HG03342 (cell line): ENCODE results near the gene HOXB7.

ENCODE experiments used
- ATAC-seq: cut with Tn5 transposase; IDR thresholded peaks from one replicate; pipeline ENCODE4 v1.9.1; 2021; ENCODE audit warnings: mild to moderate bottlenecking, moderate library complexity; ENCODE audit not compliant: unreplicated experiment

HOXB7 gene

GRCh38 chr17:48586355-48587258 is 24.2 kb downstream of the HOXB7 start:
- no peak for ATAC-seq

DNA sequence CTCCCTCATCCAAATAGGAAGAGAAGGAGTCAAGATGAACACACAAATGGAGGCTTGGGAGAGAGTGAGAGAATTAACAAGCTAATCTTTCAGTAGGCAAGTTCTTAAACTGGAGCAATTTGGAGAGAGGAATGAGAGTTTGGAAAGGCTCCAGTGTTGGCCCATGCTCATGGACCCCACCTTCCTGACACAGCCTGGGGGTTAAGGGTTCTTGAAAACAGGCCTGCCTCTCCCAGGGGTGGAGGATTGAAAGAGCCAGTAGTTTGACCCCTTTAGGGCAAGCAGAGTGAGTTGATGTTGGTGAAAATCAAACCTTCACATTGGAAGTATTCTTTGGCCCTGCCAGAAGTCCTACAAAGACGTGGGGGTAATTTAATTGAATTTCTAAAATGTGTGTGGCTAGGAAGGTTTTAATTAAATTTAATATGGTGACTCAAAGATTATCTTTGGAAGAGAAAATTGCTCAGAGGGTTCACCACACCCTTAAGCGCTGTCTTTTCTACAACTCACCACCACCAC is 26.5 kb downstream of the HOXB7 start:
- ATAC-seq = no peak

- ATAC-seq = no peak
These were observed 27.1 kb downstream of the HOXB7 start for GRCh38 chr17:48583708-48584222.

DNA sequence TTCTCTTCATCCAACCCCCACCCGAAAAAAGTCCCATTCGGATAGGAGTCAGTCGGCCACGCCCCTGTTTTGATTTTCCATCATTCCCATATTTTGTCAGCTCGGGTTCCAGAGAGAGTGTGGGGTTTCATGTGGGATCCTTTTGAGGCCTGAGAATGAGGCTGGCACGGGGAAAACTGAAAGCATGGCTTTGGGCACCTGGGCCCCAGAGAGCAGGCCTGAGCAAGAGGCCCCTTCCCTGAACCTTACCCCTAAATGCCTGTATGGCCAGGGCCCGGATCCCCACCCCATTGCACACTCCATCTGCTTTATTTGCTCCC is 28.1 kb downstream of the HOXB7 start:
- ATAC-seq = no peak

DNA sequence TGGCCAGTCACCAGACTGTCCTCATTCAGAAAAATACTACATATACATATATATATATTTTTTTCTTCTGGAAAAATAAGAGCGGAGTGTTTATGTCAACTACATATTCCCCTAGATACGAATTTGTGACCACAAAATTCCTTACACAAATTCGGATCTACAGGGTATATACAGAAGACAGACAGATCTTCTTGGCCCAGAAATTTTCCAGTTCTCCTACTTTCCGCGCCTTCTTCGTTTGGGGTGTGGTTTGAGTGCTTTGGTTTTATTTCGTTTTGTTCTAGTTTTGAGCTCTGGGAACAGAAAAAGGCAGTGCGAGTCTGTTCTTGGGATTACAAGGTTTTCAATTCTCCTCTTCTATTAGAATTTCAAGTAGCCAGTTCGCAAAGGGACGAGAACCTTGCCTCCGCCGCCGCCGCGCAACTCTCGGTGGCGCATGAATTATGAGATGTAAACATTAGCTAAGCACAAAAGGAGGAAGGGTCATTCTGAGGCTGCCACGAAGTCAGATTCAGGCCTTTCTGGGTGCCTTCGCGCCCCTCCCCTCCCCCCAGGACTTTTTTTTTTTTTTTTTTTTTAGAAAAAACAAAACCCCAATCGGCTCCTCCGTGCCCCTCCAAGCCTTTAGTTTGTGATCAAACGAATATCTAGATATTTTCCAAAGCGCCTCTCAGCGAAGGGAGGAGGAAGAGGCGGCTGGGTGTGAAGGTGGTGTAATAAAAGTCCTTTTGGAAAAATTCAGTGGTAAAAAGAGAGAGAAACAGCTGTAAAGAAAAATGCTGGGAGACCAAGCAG is 30.9 kb downstream of the HOXB7 start:
- ATAC-seq = no peak

GRCh38 chr17:48579471-48579759 is 31.4 kb downstream of the HOXB7 start:
- ATAC-seq = no peak

- no peak for ATAC-seq
These were observed 32.0 kb downstream of the HOXB7 start for GRCh38 chr17:48578616-48579470.

GRCh38 chr17:48577946-48578615 is 32.7 kb downstream of the HOXB7 start, which contains the start of gene HOXB4:
TSS of gene HOXB4 (minus strand) at chr17:48578350. CDS start at chr17:48578319, 31 bp downstream.
- no peak for ATAC-seq

GRCh38 chr17:48577330-48577945 is 33.4 kb downstream of the HOXB7 start:
- ATAC-seq = no peak

DNA sequence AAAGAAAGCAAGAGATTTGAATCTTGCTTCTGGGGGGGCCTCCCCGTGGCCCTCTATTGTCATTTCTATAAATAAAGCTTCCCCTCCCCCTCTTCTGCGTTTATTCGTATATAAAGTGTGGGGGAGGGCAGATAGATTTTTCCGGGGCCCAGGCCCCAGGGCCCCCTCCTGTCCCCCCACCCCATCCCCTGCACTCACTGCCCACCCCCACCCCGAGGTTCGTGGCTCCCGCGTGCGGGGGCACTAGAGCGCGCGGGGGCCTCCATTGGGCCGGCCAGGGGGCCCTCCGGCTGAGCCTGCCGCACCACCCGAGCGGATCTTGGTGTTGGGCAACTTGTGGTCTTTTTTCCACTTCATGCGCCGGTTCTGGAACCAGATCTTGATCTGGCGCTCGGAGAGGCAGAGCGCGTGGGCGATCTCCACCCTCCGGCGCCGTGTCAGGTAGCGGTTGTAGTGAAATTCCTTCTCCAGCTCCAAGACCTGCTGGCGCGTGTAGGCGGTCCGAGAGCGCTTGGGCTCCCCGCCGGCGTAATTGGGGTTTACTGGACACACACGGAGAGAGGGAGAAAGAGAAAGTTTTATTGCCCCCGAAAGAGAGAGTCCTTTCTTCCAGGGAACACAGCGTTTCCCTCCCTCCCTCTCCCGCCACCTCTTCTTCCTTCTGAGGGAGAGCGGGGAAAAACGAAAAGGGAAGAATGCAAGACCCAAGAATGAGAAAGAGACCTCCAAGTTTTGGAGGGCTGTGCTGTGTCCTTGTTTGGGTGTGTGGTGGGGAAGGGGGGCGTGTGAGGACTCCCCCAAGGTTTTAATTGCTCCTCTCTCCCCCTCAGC is 34.1 kb downstream of the HOXB7 start:
- ATAC-seq = no peak

- no peak for ATAC-seq
These were observed 34.9 kb downstream of the HOXB7 start for GRCh38 chr17:48575673-48576478.

GRCh38 chr17:48575066-48575582 is 35.7 kb downstream of the HOXB7 start:
- ATAC-seq = no peak

GRCh38 chr17:48574505-48575065 is 36.2 kb downstream of the HOXB7 start:
- ATAC-seq = no peak

- no peak for ATAC-seq
These were observed 38.9 kb downstream of the HOXB7 start for GRCh38 chr17:48571826-48572417.

DNA sequence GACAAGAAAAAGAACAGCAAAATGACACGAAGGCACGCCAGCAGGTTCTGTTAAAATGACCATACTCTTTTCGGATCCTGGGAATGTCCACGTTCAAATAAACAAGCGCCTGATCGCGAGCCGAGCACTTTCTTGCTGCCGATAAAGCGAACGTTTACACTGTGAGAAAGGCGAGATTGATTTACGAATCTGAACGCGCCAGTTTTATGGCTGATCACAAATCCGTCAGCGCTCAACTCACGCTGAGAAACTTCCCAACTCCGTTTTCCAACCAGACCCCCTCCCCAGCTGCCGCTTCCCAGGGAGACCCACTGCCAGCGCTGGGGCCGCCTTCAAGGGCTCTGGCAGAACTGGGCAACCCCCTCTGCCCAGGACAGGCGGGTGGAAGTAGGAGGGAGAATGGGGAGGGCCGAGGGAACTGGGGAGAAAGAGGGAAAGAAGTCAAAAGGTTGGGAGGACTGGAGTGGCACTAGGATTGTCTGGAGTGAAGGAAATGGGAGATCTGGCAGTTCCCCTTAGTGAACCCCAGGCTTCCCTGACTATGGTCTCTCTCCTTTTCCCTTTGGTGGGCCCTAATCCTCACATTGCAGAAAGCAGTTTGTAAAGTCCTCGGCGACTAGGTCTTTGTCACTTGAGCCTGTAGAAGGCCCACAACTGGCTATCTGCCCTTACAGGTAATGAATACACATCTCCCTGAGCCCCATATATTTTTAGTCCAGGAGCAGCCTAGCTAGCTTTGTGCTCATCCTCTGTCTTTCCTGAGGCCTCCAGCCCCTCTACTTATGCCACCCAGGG is 39.6 kb downstream of the HOXB7 start:
- no peak for ATAC-seq

DNA sequence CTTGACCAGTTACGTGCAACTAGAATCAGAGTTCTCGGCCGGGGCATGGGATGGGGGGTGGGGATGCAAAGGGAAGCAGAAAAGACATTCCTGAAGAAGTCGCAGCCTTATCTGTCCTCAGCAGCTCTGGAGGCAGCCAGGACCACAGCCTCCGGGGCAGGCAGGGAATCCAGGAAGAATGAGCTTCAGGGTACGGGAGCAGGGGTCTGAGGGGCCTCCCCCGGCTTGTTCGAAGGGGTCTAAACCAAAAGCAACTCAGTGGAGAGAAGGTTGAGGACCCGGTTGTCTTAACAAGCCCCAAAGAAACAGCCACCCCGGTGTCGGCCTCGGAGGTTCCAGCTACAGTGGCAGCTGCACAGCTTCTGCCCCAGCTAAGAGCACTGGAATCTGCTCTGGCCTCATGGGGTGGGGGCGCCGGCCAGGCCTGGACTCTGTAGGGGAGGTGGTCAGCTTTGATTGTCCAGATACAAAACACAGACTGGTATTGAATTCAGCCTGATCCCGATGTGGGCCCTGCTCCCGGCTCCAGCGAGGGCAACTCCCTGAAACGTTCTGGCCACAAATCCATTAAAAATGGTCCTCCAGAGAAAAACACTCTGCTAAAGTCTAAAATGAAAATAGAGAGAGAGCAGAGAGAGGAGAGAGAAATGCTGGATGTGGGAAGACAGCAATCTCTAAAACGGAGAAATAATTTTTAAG is 40.3 kb downstream of the HOXB7 start:
- ATAC-seq = no peak
